Measurements from ENCODE around the gene BEND7.
"Not testable (repeated sequence)": the region's sequence is repeated elsewhere in the genome, so short reads cannot be mapped to it uniquely, and the experiment has no call there.

BEND7 gene

DNA sequence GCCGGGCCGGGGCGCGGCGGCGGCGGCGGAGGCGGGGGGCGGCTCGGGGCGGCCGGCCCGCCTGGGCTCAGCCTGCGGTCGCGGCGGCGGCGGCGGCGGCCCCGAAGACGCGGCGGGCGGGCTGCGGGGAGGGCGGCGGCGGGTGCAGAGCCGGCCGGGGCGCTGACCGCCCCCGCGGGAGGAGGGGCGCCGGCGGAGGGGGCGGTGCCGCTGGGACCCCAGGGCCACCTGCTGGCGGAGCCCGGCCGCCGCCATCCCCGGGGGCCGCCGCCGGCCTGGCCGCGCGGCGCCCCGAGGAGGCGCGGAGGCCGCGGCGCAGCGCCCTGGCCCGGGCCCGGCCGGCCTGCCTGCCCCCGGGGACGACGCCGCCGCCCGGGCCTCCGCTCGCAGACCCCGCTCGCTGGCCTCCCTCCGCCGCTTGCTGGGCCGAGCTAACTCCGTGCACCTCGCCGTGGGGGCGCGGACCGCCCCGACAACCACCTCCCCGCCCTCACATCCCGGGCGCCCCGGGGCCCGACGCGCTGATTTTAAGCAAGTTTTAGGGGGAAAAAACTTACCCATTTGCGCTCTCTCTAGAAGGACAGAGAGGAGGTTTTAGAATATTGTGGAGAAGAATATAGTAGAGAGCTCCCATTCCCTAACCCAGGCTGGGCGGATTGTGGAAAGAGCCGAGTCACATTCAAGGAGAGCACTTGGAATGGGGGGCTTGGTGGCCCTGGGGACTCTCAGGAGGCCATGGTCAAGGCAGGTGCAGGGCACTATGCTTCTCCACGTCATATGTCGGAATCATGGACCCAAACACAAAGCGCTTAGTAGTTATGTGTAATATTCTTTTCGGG, at the start of gene BEND7:
BEND7 (minus strand) TSS at position 140 of the 839 bp plus-strand sequence. CDS start 481 bp downstream, outside the sequence.
- peak in 1 of 2 donors; percentile 3 for DNase-seq (ENCODE audit: low read depth in 2 of 2)

DNA sequence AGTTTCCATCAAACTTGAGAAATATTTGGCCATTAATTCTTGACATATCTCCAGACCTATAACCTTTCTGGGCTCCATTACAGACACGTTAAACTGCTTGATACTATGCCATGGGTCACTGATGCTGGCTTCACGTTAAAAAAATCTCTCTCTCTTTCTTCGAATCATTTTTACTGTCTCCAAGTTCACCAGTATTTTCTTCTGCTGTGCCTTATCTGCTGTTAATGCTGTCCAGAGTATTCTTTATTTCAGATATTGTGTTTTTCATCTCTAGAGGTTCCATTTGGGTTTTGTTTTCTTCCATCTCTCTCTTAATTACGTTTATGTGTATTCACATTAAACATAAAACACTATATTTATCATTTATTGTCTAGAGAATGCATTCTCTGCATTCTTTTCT, 45.1 kb upstream of the BEND7 start:
- DNase-seq (ENCODE audit: low read depth in 2 of 2), result no peak

DNA sequence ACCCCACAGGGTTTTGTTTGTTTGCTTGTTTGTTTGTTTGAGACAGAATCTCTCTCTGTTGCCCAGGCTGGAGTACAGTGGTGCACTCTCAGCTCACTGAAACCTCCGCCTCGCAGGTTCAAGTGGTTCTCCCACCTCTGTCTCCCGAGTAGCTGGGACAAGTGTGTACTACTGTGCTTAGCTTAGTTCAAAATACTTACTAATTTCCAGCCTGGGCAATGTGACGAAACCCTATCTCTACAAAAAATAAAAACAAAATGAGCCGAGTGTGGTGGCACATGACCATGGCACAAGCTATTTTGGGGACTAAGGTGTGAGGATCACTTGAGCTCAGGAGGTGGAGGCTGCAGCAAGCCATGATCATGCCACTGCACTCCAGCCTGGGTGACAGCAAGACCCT, 42.7 kb upstream of the BEND7 start:
- no peak for DNase-seq (ENCODE audit: low read depth in 2 of 2)

GRCh38 chr10:13567030-13567429, 38.2 kb upstream of the BEND7 start:
- no peak for DNase-seq (ENCODE audit: low read depth in 2 of 2)

GRCh38 chr10:13564576-13564975, 35.8 kb upstream of the BEND7 start:
- no peak for DNase-seq (ENCODE audit: low read depth in 2 of 2)

GRCh38 chr10:13563481-13564445, 34.9 kb upstream of the BEND7 start:
- DNase-seq (ENCODE audit: low read depth in 2 of 2), result no peak

GRCh38 chr10:13560597-13560996, 31.8 kb upstream of the BEND7 start:
- DNase-seq (ENCODE audit: low read depth in 2 of 2), result no peak

- no peak for DNase-seq (ENCODE audit: low read depth in 2 of 2)
Observed at GRCh38 chr10:13559124-13559700, 30.4 kb upstream of the BEND7 start.

GRCh38 chr10:13555884-13556510, 27.2 kb upstream of the BEND7 start:
- DNase-seq (ENCODE audit: low read depth in 2 of 2), result no peak

DNA sequence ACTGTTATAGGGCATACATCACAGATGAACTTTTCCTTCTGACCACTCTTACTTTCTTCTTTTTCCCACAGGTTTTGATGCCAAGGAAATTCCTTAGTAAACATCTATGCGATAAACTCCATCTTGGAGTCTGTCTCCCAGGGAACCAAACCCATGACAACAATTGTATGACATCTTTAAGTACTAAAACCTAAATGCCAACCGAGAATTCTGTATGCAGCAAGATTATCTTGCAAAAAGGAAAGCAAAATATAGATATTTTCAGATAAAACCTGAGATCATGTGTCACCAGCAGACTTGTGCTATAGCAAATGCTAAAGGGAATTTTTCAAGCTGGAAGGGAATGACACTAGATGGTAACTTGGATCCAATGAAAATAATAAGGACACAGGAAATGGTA, 22.0 kb upstream of the BEND7 start:
- DNase-seq (ENCODE audit: low read depth in 2 of 2), result no peak

- DNase-seq (ENCODE audit: low read depth in 2 of 2), result no peak
Observed at GRCh38 chr10:13542533-13542932, 13.7 kb upstream of the BEND7 start.

DNA sequence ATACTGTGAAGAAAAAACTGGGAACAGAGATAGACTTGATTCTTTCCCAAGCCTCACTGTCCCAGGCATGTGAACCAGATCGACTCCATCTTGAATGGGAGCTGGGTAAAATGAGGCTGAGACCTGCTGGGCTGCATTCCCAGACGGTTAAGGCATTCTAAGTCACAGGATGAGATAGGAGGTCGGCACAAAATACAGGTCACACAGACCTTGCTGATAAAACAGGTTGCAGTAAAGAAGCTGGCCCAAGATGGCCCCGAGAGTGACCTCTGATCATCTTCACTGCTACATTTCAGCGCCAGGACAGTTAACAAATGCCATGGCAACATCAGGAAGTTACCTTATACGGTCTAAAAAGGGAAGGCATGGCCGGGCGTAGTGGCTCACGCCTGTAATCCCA, 9.2 kb upstream of the BEND7 start:
- DNase-seq (ENCODE audit: low read depth in 2 of 2), result not testable (repeated sequence)

- peak; percentile 7 to 24 for DNase-seq (ENCODE audit: low read depth in 2 of 2)
Observed at GRCh38 chr10:13536674-13537366, 8.0 kb upstream of the BEND7 start.

DNA sequence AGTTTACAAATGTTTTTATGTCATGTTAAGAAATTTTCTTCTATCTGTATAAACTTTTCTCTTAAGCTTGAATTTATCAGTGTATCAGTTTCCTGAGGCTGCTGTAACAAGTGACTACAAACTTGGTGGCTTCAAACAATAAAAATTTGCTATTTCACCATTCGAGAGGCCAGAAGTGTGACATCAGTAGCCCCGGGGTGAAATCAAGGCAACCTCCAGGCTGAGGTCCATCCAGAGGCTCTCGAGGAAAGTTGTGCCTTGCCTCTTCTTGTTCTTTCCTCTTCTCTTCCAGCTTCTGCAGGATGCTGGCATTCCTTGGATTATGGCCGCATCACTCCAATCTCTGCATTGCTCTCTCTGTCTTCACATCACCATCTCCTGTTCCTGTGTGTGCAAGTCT, 6.5 kb upstream of the BEND7 start:
- no peak for DNase-seq (ENCODE audit: low read depth in 2 of 2)

GRCh38 chr10:13529714-13529973, 830 bp upstream of the BEND7 start:
- DNase-seq (ENCODE audit: low read depth in 2 of 2), result no peak

DNA sequence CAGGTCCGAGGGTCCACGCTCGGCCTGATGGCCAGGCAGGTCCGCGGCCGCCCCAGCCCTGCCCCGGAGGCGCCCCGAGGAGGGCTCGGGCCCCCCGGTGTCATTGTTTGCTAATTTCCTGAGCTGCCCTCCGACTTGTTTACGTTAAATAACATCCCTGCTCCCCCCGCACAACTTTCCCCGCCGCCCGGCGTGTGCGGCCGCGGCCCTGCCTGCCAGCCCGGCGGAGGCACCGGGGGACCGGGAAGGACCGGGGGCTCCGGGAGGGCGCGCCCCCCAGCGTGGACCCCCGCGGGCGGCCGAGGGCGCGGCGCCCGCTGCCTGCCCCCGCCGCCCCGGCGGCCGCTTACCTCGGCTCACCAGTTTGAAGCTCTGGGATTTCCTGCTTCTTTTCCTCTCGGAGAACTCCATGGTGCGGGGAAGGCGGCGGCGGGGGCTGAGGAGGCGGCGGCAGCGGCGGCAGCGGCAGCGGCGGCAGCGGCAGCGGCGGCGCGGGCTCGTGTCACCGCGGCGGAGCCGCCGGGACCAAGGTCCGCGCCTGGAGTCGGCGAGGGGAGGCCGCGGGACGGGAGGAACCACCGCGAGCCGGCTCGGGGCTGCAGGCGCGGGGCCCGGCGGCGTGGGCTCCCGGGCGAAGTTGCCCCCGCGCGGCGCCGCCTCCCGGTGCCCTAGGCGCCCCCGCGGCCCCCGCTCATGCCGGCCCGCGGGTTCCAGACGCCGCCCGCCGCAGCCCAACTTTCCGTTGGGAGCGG, 515 bp downstream of the BEND7 start:
- DNase-seq (ENCODE audit: low read depth in 2 of 2), result no peak

DNA sequence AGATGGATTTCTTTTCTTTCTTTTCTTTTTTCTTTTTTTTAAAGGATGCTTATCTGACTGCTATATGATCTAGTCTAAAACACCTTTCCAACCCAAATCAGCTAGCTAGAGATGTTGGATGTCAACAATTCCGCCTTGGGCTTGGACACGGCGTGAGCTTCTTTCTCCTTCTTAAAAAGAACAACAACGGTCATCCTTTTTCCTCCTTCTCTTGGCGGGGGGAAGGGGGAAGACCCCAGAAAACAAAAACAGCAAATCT, 1.0 kb downstream of the BEND7 start:
- DNase-seq (ENCODE audit: low read depth in 2 of 2), result no peak

DNA sequence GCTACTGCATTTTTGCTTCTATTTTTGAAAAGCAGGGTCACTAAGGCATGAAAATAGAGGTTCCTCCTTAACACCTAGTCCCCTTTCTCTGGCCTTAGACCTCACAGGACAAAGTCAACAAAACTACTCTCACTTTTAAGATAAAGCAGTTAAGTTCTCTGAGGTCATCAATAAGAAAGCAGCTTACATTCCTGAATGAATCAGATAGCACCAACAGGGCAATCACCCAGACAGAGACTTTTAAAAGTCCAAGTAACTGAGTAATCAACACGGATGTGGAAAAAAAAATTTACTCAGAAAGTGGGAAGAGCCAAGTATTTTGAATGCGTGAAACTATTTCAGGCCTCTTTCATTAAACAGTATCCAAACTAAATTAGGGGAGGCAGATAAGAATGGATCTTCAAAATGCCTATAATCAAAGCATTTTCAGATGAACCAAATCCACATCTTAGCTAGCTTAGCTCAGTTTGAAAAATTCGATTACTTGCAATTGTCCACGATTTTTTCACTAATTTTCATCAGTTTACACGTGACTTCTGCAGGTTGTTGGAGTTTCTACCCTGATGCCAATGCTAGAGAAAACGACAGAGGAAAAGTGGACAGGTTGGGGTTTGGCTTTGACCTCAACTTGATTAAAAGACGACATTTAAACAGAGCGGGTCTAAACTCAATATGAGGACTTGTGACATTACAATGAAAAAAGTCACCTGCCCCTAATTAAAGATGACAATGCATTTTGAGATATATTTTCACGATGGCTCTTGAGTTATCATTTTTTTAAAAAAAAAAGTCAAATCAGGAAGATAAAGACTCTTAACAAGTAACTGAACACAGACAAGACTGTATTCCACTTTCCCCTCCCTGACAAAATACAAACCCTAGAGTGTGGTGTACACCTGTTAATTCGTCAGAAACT, 1.6 kb downstream of the BEND7 start:
- no peak for DNase-seq (ENCODE audit: low read depth in 2 of 2)

DNA sequence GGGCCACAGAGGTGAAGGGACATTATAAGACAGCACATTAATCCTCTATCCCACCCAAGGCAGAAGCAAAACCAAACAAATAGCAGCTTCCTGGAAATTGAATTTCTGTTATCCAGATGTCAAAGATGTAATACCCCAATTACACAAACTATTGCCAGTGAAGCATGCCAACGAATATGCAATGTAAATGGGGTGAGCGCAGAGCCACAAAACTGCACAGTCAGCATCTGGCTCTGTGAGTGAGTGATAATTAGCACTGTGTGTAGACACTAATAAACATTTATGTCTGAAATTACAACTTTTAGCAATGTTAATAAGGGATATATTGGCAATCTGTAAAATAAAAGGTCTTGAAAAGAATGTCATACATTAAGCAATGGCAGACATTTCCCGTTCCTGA, 3.2 kb downstream of the BEND7 start:
- DNase-seq (ENCODE audit: low read depth in 2 of 2), result no peak

- DNase-seq (ENCODE audit: low read depth in 2 of 2), result no peak
Observed at GRCh38 chr10:13521026-13521425, 7.8 kb downstream of the BEND7 start.

Data from stimulated activated CD8-positive, alpha-beta memory T cell treated with anti-CD3 and anti-CD28 coated beads, Interleukin-2, amount 100 ng/mL, for 48 hours (primary cell).